HG03432 (cell line): ENCODE data around the gene ENDOG.
"Not testable (repeated sequence)": the region's sequence is repeated elsewhere in the genome, so short reads cannot be mapped to it uniquely, and the experiment has no call there.

Experiments
- ATAC-seq: cut with Tn5 transposase; IDR thresholded peaks from one replicate; pipeline ENCODE4 v1.9.1; 2021; ENCODE audit warnings: mild to moderate bottlenecking, moderate library complexity; ENCODE audit not compliant: unreplicated experiment

Gene ENDOG

DNA sequence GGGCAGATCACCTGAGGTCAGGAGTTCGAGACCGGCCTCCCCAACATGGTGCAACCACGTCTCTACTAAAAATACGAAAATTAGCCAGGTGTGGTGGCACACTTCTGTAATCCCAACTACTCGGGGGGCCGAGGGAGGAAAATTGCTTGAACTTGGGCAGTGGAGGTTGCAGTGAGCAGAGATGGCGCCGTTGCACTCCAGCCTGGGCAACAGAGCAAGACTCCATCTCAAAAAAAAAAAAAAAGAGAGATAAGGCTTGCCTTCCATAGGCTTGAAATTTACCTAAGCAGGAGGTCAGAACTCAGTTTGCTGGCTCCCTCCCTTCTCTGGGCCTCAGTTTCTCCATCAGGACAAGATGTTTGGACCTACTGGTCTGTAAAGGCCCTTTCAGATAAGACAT lies 10.0 kb downstream of the ENDOG start:
- ATAC-seq: no peak

DNA sequence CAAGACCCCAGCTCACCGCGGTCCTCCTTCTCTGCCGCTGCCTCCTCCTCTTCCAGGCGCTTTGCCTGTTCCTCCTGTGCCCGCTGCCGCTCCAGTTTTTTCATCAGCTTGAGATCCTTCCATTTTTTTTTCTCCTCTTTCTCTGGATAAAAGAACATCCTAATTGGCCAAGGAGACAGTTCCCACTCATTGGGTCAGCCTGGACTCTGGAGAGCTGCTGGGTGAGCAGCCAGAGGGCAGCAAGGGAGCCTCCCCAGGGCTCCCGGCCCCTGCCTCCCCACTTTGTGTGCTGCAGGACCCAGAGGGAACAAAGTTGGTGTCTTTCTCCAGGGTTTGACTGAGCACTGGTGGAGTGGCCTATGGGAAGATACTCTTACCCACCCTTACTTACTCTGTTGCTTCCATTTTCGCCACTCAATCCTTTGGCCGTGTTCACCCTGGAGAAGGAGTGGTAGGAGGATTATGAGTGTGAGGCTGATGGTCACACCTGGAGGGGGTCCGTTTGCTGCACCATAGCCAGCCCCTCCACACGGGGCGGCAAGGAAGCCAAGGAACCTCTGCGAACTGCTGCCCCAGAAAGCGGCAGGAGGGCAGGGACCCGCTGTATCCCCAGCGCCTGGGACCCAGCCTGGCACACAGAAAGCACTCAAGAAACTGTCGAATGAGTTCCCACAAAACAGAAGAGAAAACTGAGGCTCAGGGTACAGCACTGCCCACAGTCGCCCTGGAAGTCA lies 10.6 kb downstream of the ENDOG start:
- no peak for ATAC-seq

DNA sequence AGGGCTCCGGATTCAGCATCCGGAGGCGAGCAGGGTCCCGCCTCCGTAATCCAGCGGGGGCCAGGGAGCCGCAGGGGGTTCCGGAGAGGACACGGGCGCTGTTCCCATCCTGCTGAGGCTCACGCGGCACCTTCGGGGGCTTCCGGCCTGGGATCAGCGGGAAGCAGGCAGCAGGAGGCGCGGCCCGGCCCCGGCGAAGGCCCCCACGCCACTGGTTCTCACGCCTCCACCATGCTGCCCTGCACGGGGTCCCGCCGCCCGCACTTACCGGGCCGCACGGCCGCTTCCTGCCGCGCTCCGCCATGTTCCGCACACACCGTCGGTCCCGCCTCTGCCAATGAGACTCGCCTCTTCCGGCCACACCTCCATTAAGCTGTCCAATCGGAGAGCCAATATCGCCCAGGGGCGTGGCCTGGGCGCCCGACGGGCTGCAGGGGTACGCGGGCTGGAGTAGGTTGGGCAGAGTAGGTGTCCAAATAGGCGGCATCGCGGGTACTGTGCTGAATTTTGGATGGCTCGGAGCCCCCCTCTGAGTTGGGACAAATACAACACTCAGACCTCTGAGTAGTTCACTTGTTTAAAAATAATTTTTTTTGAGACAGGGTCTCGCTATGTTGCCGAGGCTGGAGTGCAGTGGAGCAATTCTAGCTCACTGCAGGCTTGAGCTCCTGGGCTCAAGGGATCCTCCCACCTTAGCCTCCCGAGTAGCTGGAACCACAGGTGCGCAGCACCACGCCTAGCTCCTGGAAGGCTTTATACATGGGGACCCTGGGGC lies 11.4 kb downstream of the ENDOG start, which contains the start of gene SPOUT1:
TSS of gene SPOUT1 (minus strand) at position 318 of the 775 bp plus-strand sequence. CDS start at position 304, 14 bp downstream.
- ATAC-seq: peak; percentile 98

DNA sequence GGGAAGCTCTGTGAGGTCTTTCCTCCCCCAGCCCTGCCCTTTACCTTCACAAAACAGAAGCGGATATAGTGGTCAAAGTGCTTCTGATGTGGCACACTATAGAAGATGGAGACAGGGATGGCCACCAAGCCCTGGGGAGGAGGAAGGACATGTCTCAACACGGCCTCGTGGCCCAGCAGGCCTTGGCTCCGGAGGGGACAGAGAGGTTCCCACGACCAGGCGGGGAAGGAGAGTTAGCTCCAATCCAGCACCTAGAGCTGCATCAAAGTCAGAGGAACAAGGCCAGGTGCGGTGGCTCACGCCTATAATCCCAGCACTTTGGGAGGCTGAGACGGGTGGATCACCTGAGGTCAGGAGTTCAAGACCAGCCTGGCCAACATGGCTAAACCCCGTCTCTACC lies 15.4 kb downstream of the ENDOG start:
- ATAC-seq: no peak

DNA sequence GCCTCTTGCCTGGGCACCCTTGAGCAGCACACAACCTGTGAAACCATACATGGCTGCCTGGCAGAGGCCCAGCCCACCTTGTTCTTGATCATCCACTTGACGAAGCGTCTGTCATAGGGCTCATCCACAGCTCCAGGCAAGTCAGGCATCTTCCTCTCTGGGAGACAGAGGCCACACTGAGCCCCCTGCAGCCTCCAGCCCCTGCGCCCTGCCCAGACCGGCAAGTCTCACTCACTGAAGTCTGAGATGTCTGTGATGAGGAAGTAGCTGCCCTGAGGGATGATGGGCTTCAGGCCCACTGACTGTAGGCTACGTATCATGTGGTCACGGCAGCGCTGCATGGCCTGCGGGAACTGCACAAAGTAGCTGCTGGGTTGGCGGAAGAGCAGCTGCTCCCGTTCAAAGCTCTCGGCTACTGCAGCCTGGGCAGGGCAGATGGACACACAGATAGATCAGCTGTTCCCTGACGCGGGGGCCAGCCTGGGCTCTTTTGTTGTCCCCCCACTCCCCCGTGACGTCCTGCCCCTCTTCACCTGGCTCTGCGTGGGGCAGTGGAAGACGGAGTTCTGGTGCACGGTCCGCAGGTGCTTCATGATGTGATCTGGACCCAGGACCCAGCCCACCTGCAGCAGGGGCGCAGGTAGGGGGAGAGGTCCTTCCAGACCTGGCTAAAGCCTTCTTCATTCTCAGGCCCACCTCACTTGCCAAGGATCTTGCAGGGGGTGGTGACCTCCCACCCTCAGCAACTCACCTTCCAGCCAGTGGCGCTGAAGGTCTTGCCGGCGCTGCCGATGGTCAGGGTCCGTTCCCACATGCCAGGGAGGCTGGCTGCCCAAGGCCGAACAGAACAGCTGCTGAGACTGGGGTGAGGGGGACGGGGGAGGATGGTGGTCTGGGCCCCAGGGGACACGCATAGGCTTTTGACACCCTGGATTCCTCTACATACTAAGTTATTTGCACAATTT lies 17.2 kb downstream of the ENDOG start:
- no peak for ATAC-seq

DNA sequence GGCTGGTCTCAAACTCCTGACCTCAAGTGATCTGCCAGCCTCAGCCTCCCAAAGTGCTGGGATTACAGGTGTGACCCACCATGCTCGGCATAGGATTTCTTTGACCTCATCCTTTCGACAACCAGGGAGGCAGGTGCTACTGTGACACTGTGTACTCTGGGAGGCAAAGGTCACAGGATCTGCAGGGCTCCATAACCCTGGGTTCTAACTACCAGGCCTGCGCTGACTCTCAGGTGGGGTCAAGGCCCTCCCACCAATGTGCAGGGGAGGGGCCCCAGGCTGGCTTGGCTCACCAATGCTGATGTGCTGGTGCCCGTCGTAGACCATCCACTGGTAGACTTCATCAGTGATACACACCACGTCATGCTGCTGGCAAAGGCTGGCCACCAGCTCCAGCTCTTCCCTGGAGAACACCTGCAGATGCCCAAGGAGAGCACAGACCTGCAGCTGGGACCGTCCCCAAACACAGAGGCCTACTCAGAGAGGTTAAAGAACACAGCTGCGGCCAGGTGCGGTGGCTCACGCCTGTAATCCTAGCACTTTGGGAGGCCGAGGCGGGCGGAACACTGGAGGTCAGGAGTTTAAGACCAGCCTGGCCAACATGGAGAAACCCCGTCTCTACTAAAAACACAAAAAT lies 18.3 kb downstream of the ENDOG start:
- no peak for ATAC-seq

DNA sequence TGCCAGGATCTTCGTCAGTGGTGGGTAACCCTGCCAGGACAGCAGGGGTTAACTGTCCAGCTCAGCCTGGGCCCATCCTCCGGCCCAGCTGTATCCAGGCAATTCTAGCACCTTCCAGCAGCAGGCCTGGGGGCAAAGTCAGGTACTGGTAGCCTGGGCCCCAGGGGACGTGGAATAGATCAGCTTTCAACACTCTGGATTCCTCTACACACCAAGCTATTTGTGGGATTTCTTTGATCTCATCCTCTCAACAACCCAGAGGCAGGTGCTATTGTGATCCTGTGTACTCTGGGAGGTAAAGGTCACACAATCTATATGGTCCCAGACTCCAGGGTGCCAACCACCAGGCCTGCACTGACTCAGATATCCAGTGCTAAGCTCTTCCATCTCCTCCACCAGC lies 20.0 kb downstream of the ENDOG start:
- no peak for ATAC-seq

DNA sequence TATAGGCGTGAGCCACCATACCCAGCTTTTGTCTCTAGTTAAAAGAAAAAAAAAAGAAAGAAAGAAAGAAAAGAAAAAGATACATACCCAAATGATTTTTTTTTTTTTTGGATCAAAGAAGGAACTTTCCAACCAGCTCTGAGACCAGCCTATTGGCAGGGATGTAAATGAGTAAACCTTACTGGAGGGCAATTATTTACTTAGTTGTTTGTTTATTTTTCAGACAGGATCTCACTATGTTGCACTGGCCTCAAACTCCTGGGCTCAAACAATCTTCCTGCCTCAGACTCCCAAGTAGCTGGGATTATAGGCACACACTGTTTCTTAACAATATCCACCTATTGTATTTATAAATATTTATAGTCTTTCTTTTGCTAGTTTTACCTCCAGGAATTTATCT lies 22.2 kb downstream of the ENDOG start:
- ATAC-seq: no peak

DNA sequence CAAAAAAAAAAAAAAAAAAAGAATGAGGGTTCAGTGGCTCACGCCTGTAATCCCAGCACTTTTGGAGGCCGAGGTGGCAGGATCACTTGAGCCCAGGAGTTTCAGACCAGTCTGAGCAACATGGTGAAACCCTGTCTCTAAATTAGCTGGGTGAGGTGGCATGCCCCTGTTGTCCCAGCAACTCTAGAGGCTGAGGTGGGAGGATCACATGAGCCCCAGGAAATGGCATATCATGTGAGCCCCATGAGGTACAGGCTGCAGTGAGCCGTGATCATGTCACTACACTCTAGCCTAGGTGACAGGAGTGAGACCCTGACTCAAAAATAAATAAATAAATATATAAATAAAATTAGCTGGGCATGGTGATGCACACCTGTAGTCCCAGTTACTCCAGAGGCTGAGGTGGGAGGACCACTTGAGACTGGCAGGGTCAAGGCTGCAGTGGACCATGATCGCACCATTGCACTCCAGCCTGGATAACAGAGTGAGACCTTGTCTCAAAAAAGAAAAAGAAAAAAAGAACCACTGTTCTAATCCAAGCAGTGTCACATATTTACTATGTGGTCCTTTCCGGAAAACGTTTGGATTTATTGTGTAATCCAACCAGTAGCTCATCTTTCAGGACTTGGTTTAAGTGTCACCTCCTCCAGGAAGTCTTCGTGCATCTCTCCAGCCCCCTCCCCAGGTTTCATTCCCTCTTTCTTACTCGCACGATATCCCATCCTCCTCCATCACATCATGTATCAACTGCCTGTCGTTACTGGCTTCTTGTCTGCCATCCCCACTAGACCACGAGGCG lies 23.6 kb downstream of the ENDOG start:
- no peak for ATAC-seq

DNA sequence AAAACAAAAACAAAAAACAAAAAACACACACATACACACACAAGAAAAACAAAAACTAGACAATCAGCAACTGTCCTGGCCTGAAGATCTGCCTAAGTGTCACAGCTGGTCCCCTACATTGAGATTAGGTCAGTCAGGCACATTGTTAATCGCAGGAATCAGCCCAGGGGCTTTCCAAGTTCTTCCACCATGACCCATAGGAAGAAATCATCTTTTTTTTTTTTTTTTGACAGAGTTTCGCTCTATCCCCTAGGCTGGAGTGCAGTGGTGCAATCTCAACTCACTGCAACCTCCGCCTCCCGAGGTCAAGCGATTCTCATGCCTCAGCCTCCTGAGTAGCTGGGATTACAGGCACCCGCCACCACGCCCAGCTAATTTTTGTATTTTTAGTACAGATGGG lies 24.9 kb downstream of the ENDOG start:
- ATAC-seq: not testable (repeated sequence)

DNA sequence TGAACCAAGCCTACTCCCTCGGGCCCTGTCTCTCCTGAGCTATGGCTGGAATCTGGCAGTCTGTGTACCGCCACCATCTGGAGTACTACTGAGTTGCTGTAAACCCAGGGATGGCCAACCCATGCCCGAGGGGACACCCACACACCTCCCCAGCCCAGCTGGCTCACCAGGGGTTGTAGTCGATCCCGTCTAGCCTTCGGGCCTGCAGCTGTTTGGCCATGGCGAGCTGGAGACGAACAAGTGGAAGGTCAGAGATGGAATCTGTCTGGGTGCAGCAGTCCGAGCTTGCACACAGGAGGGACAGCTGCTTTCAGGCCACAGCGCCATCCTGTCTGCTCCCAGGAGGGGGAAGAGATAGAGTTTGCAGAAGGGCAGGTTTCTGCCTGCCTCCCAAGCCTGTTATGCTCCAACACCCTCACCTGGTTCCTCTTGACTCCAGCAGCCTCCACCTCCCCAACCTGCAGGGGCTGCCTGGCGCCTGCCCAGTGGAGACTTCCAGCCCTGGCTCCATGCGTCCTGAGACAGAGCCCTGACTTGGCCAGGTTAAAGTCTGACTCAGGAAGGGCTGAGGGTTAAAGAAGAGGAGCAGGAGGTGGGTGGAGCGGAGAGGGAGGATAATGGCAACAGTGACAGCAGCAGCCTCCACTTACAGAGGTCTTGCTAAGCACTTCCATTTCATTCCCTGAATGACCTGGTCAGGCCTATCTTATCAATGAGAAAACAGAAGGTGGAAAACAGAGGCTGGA lies 27.1 kb downstream of the ENDOG start:
- ATAC-seq: no peak

DNA sequence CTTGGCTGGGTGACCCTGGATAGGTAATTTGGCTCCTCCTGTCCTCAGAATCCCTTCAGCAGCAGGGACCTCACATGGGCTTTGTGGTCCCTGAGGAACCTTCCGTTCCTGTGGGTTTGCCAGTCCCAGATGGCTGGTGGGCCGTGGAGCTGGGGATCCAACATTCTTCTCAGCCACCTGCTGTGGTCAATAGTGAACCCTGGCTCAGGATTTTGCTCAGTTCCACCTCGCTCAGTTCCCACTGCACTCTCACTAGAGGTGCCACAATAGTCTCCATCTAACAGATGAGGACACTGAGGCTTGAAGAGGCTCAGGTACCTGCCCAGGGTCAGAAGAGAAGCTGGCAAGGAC lies 28.4 kb downstream of the ENDOG start:
- no peak for ATAC-seq

DNA sequence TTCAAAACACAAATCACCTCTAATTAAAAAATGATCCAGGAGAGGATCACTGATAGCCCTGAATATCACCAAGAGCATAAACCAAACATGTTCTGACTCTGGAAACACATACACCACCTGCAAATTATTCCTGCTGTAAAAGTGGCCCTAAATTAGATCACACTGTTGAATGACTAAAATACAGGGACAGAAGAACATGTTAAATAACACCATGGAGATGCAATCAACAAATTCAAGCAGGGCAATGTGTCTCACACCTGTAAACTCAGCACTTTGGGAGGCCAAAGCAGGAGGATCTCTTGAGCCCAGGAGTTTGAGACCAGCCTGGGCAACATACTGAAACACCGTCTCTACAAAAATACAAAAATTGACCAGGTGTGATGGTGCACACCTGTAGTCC lies 29.5 kb downstream of the ENDOG start:
- ATAC-seq: no peak

DNA sequence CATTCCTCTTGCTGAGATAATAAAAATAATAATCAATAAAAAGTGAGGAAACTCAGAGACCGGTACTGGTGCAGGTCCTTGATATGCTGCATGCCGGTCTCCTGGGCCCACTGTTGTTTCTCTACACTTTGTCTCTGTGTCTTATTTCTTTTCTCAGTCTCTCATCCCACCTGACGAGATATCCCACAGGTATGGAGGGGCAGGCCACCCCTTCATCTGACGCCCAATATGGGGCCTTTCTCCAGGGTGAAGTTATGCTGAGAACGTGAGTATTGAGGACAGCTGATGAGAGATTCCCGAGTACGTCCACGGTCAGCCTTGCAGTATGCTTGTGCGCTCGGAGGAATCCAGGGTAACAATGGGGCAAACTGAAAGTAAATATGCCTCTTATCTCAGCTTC lies 32.7 kb downstream of the ENDOG start:
- ATAC-seq: not testable (repeated sequence)

DNA sequence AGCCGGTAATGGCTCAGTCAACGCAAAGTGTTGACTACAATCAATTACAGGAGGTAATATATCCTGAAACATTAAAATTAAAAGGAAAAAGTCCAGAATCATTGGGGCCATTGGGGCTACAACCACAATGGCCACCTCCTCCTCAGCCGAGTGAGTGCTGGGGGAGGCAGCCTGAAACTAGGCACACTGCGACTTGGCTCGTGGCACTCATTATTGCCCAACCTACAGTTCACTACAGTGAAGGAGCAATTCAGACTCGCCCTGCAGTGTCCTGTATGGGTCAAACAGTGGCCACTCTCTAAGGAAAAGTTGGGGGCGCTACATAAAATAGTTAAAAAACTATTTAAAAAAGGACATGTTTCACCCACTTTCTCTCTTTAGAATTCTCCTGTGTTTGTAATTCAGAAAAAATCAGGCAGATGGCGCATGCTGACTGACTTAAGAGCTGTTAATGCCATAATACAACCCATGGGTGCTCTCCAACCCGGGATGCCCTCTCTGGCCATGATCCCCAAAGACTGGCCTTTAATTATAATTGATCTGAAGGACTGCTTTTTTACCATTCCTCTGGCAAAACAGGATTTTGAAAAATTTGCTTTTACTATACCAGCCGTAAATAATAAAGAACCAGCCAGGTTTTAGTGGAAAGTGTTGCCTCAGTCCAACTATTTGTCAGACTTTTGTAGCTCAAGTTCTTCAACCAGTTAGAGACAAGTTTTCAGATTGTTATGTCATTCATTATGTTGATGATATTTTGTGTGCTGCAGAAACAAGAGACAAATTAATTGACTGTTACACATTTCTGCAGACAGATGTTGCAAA lies 33.7 kb downstream of the ENDOG start:
- not testable (repeated sequence) for ATAC-seq

DNA sequence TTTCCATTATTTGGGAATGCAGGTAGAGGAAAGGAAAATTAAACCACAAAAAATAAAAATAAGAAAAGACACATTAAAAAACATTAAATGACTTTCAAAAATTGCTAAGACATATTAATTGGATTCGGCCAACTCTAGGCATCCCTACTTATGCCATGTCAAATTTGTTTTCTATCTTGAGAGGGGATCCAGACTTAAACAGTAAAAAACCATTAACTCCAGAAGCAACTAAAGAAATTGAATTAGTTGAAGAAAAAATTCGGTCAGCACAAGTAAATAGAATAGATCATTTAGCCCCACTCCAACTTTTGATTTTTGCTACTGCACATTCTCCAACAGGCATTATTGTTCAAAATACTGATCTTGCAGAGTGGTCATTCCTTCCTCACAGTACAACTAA lies 34.3 kb downstream of the ENDOG start:
- not testable (repeated sequence) for ATAC-seq

DNA sequence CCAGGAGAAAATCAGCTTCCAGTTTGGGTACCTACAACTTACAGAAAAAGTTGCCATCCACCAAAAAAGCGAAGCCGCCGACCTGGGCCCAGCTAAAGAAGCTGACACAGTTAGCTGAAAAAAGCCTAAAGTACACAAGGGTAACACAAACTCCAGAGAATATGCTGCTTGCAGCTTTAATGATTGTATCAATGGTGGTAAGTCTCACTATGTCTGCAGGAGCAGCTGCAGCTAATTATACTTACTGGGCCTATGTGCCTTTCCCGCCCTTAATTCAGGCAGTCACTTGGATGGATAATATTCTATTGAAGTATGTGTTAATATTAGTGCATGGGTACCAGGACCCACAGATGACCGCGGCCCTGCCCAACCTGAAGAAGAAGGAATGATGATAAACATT lies 36.2 kb downstream of the ENDOG start:
- not testable (repeated sequence) for ATAC-seq

DNA sequence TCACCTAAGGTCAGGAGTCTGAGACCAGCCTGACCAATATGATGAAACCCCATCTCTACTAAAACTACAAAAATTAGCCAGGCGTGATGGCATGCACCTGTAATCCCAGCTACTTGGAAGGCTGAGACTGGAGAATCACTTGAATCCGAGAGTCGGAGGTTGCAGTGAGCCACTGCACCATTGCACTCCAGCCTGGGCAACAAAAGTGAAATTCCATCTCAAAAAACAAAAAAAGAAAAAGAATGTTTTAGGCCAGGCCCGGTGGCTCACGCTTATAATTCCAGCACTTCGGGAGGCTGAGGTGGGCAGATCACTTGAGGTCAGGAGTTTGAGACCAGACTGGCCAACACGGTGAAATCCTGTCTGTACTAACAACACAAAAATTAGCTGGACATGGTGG lies 40.2 kb downstream of the ENDOG start:
- ATAC-seq: not testable (repeated sequence)
